Measurements from ENCODE around the gene DAZL. TPM values are rescaled to one million over a fixed set of nuclear protein-coding genes. Genes with fewer than 3 reads are reported as not detected.

DAZL gene
- total RNA-seq, 1 experiment from 2014 or later, result 0.04 TPM

DNA sequence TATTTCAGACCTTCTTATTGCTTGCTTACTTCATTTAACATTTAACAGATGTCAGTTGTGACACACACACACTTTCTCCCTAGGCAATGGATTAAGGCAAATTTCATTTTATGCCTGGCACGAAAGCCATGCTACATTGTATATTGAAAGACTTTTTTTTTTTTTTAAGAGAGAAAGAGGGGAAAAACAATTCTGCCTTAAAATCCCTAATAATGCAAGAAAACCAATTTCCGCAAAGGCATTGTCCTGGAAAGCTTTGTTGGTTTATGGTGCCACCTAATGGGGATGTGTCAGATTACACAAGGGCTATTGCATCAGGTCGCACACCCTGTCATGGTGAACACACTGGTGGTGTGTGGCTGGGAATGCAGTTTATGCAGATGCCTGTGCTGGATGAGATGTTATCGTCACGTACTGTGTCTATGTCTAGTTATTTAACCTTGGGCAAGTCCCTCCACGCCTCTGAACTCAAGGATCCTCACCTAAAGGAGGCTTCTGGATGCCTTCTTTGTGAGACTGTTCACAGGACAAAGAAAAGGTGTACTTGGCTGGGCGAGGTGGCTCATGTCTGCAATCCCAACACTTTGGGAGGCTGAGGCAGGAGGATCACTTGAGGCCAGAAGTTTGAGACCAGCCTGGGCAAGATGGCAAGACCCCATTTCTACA lies 54.4 kb downstream of the DAZL start:
- DNase-seq, result peak; percentile 92
- H4K20me1 ChIP-seq (ENCODE audit: low read length), result no peaks in the 10 kb centered on the region
- H3K4me1 ChIP-seq (ENCODE audit: insufficient read depth, low read length), result peaks cover 8% of the 10 kb centered on the region
- no TSS peak for BruUV-seq (replicated peaks)
- no peaks in the 10 kb centered on the region for H3F3A ChIP-seq (ENCODE audit: low read length, unreplicated experiment)
- peak overlapping the region; percentile 30 for H3K4me2 ChIP-seq (ENCODE audit: low read length)
- H3K9me3 ChIP-seq (ENCODE audit: low read length), result no peaks in the 10 kb centered on the region
- ChIA-PET CTCF (interaction anchor here (2.3 kb wide), 1 partner anchor 261 kb away, joined by 17 read pairs; no protein-coding TSS in a partner anchor), POLR2A (ENCODE audit: unreplicated experiment) (no interaction called here)
- TF ChIP-seq EZH2 (IDR thresholded peaks at IDR 0.05; ENCODE audit: low read length, unreplicated experiment) (no peak), EZH2phosphoT487 (IDR thresholded peaks at IDR 0.05; ENCODE audit: borderline replicate concordance, low read length) (no peak)
- TF ChIP-seq, protein P1, sequence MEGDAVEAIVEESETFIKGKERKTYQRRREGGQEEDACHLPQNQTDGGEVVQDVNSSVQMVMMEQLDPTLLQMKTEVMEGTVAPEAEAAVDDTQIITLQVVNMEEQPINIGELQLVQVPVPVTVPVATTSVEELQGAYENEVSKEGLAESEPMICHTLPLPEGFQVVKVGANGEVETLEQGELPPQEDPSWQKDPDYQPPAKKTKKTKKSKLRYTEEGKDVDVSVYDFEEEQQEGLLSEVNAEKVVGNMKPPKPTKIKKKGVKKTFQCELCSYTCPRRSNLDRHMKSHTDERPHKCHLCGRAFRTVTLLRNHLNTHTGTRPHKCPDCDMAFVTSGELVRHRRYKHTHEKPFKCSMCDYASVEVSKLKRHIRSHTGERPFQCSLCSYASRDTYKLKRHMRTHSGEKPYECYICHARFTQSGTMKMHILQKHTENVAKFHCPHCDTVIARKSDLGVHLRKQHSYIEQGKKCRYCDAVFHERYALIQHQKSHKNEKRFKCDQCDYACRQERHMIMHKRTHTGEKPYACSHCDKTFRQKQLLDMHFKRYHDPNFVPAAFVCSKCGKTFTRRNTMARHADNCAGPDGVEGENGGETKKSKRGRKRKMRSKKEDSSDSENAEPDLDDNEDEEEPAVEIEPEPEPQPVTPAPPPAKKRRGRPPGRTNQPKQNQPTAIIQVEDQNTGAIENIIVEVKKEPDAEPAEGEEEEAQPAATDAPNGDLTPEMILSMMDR (conservative IDR thresholded peaks at IDR 0.05; ENCODE audit: low read depth, low read length), result peak; percentile 95
- ATAC-seq, result peak; percentile 95
- intact Hi-C loops (cut with micrococcal nuclease), result loop anchor here (1.0 kb wide), 3 partner anchors 34 to 283 kb away; no protein-coding TSS in a partner anchor
- no peaks in the 10 kb centered on the region for H3K36me3 ChIP-seq (ENCODE audit: low read depth, low read length)
- peak overlapping the region; percentile 22; the same call in 1 of the 2 replicates for H3K4me3 ChIP-seq (ENCODE audit: low read length)
- H3K79me2 ChIP-seq (ENCODE audit: low read length), result no peaks in the 10 kb centered on the region
- H2AFZ ChIP-seq (ENCODE audit: low read length), result peak overlapping the region; percentile 64
- H3K9ac ChIP-seq (ENCODE audit: low read length), result 0 out of 2 replicates have a peak overlapping the region, but pooled peaks have one; percentile 4
- no peak overlapping the region for H3K27ac ChIP-seq (ENCODE audit: low read length)
- H3K9me2 ChIP-seq (replicated peaks; ENCODE audit: low read length), result no peaks in the 10 kb centered on the region
- H3K27me3 ChIP-seq (ENCODE audit: low read length), result no peaks in the 10 kb centered on the region

- H3K4me1 ChIP-seq (ENCODE audit: insufficient read depth, low read length), result peaks cover 8% of the 10 kb centered on the region
- BruUV-seq (replicated peaks), result no TSS peak
- no peak for TF ChIP-seq EZH2 (IDR thresholded peaks at IDR 0.05; ENCODE audit: low read length, unreplicated experiment)
- no peak for TF ChIP-seq EZH2phosphoT487 (IDR thresholded peaks at IDR 0.05; ENCODE audit: borderline replicate concordance, low read length)
- TF ChIP-seq, protein P1 (conservative IDR thresholded peaks at IDR 0.05; ENCODE audit: low read depth, low read length), result no peak
- no peaks in the 10 kb centered on the region for H3F3A ChIP-seq (ENCODE audit: low read length, unreplicated experiment)
- H3K9me3 ChIP-seq (ENCODE audit: low read length), result no peaks in the 10 kb centered on the region
- H3K9me2 ChIP-seq (replicated peaks; ENCODE audit: low read length), result no peaks in the 10 kb centered on the region
- H3K27ac ChIP-seq (ENCODE audit: low read length), result no peak overlapping the region
- peak overlapping the region; percentile 22; the same call in 1 of the 2 replicates for H3K4me3 ChIP-seq (ENCODE audit: low read length)
- DNase-seq (no peak), ATAC-seq (no peak)
- H3K4me2 ChIP-seq (ENCODE audit: low read length), result peak overlapping the region; percentile 30
- intact Hi-C loops (cut with micrococcal nuclease), result loop anchor here (1.0 kb wide), 3 partner anchors 33 to 282 kb away; no protein-coding TSS in a partner anchor
- no peaks in the 10 kb centered on the region for H3K27me3 ChIP-seq (ENCODE audit: low read length)
- H3K79me2 ChIP-seq (ENCODE audit: low read length), result no peaks in the 10 kb centered on the region
- POLR2A ChIA-PET (ENCODE audit: unreplicated experiment), result no interaction called here
- CTCF ChIA-PET, result interaction anchor here (2.3 kb wide), 1 partner anchor 260 kb away, joined by 17 read pairs; no protein-coding TSS in a partner anchor
- H2AFZ ChIP-seq (ENCODE audit: low read length), result peak overlapping the region; percentile 64
- no peaks in the 10 kb centered on the region for H3K36me3 ChIP-seq (ENCODE audit: low read depth, low read length)
- H3K9ac ChIP-seq (ENCODE audit: low read length), result no peak overlapping the region
- no peaks in the 10 kb centered on the region for H4K20me1 ChIP-seq (ENCODE audit: low read length)
These were observed 54.9 kb downstream of the DAZL start for GRCh38 chr3:16550305-16550675.

- Histone ChIP-seq H3K79me2 (ENCODE audit: low read length) (no peaks in the 10 kb centered on the region), H3K9me2 (replicated peaks; ENCODE audit: low read length) (no peaks in the 10 kb centered on the region), H2AFZ (ENCODE audit: low read length) (no peak overlapping the region), H3K4me3 (ENCODE audit: low read length) (no peak overlapping the region), H4K20me1 (ENCODE audit: low read length) (no peaks in the 10 kb centered on the region), H3K9me3 (ENCODE audit: low read length) (no peaks in the 10 kb centered on the region), H3K27ac (ENCODE audit: low read length) (no peak overlapping the region), H3K9ac (ENCODE audit: low read length) (no peak overlapping the region), H3F3A (ENCODE audit: low read length, unreplicated experiment) (no peaks in the 10 kb centered on the region), H3K4me1 (ENCODE audit: insufficient read depth, low read length) (peaks cover 8% of the 10 kb centered on the region), H3K27me3 (ENCODE audit: low read length) (peaks cover 5% of the 10 kb centered on the region; the same call in 1 of the 2 replicates), H3K4me2 (ENCODE audit: low read length) (peak overlapping the region; percentile 26; the same call in 1 of the 2 replicates), H3K36me3 (ENCODE audit: low read depth, low read length) (no peaks in the 10 kb centered on the region)
- ChIA-PET POLR2A (ENCODE audit: unreplicated experiment) (no interaction called here), CTCF (interaction anchor here (2.3 kb wide), 1 partner anchor 258 kb away, joined by 17 read pairs; no protein-coding TSS in a partner anchor)
- intact Hi-C loops (cut with micrococcal nuclease), result no loop called here
- BruUV-seq (replicated peaks), result no TSS peak
- DNase-seq (peak; percentile 87), ATAC-seq (peak; percentile 75)
- TF ChIP-seq, protein P1 (conservative IDR thresholded peaks at IDR 0.05; ENCODE audit: low read depth, low read length), result no peak
- no peak for TF ChIP-seq EZH2 (IDR thresholded peaks at IDR 0.05; ENCODE audit: low read length, unreplicated experiment)
- TF ChIP-seq EZH2phosphoT487 (IDR thresholded peaks at IDR 0.05; ENCODE audit: borderline replicate concordance, low read length), result no peak
These were observed 56.5 kb downstream of the DAZL start for GRCh38 chr3:16548721-16549120.
